Measurements from ENCODE around the gene BRINP3. TPM values are rescaled to one million over a fixed set of nuclear protein-coding genes. Genes with fewer than 3 reads are reported as not detected.

The BRINP3 gene
- total and polyA plus RNA-seq, 8 donors: 0.06 to 25.5 (median 7.4) TPM; not detected in 4

DNA sequence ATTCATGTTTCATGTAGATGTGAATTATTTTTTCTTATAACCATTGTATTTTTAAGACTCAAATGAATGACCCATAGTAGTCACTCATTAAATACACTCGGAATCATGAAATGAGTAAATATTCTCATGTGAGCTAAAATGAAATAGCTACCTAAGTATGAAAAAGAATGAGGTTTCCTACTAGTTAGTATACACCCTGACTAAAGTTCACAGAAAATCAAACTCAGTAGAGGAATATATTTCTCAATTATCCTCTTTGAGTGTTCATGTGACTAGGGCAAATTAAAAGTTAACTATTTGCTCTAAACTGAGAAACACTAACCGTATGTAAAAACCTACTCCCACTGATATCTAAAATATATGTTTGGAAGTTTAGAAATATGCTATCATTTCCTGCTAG lies 187.8 kb downstream of the BRINP3 start:
- Histone ChIP-seq H3K27me3 (no peaks in the 10 kb centered on the region), H3K4me1 (no peaks in the 10 kb centered on the region), H3K4me3 (no peak overlapping the region), H3K27ac (no peak overlapping the region), H3K9me3 (no peaks in the 10 kb centered on the region), H3K36me3 (no peaks in the 10 kb centered on the region)
- intact Hi-C loops (cut with DNase I; ENCODE audit: low total_unique reads): no loop called here
- TF ChIP-seq, protein P1, sequence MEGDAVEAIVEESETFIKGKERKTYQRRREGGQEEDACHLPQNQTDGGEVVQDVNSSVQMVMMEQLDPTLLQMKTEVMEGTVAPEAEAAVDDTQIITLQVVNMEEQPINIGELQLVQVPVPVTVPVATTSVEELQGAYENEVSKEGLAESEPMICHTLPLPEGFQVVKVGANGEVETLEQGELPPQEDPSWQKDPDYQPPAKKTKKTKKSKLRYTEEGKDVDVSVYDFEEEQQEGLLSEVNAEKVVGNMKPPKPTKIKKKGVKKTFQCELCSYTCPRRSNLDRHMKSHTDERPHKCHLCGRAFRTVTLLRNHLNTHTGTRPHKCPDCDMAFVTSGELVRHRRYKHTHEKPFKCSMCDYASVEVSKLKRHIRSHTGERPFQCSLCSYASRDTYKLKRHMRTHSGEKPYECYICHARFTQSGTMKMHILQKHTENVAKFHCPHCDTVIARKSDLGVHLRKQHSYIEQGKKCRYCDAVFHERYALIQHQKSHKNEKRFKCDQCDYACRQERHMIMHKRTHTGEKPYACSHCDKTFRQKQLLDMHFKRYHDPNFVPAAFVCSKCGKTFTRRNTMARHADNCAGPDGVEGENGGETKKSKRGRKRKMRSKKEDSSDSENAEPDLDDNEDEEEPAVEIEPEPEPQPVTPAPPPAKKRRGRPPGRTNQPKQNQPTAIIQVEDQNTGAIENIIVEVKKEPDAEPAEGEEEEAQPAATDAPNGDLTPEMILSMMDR (IDR thresholded peaks at IDR 0.05): no peak
- TF ChIP-seq POLR2AphosphoS5 (IDR thresholded peaks at IDR 0.05) (no peak), EP300 (IDR thresholded peaks at IDR 0.05) (no peak), POLR2A (IDR thresholded peaks at IDR 0.05) (no peak)
- WGBS, 5 donors: 63 to 81% (median 76%) methylated on average over 2 of the region's 2 CpGs
- no peak for DNase-seq

DNA sequence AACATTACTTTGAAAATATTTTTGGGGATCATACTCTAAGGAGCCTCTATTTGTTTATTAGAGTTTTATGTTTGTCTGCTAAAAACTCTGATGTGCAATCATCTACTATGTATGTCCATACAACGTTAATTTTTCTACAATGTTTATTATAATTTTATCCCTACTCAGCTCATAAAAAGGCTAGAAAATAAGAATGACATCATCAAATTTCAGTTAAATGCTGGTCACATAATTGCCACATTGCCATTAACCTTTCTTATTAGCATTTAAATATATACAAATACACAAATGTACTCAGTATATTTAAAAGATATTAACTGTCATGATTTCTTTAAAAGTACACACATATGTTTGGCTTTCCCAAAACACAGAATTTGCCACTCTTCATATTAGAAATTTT lies 191.6 kb downstream of the BRINP3 start:
- WGBS, 5 donors: 56 to 68% (median 61%) methylated on average over 1 of the region's 1 CpG
- H3K36me3 ChIP-seq: no peaks in the 10 kb centered on the region
- intact Hi-C loops (cut with DNase I; ENCODE audit: low total_unique reads): no loop called here
- no peak overlapping the region for H3K4me3 ChIP-seq
- H3K9me3 ChIP-seq: no peaks in the 10 kb centered on the region
- H3K27ac ChIP-seq: no peak overlapping the region
- no peaks in the 10 kb centered on the region for H3K4me1 ChIP-seq
- no peaks in the 10 kb centered on the region for H3K27me3 ChIP-seq
- no peak for DNase-seq
- no peak for TF ChIP-seq POLR2A (IDR thresholded peaks at IDR 0.05)
- TF ChIP-seq, protein P1 (IDR thresholded peaks at IDR 0.05): no peak
- no peak for TF ChIP-seq EP300 (IDR thresholded peaks at IDR 0.05)
- no peak for TF ChIP-seq POLR2AphosphoS5 (IDR thresholded peaks at IDR 0.05)

DNA sequence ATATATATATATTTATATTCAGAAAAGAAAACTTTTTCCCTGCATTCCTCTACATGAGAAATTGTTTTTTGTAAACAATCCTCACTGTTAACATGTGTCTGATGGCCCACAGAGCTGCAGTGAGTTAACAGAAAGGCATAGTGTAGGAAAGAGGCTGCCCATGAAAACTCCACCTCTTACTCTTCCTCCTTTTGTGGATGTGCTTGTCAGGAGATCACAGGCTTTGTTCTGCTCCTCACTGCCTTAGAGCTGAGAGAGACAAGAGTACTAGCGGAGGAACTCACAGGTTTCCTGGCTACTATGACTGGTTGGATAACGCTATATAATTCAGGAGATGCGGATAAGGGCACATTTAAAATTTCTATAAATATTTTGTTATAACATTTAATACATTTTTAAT lies 200.6 kb downstream of the BRINP3 start:
- TF ChIP-seq POLR2AphosphoS5 (IDR thresholded peaks at IDR 0.05) (no peak), EP300 (IDR thresholded peaks at IDR 0.05) (no peak), POLR2A (IDR thresholded peaks at IDR 0.05) (no peak)
- TF ChIP-seq, protein P1 (IDR thresholded peaks at IDR 0.05): no peak
- Histone ChIP-seq H3K9me3 (no peaks in the 10 kb centered on the region), H3K4me1 (no peaks in the 10 kb centered on the region), H3K36me3 (no peaks in the 10 kb centered on the region), H3K4me3 (no peak overlapping the region), H3K27ac (no peak overlapping the region), H3K27me3 (no peaks in the 10 kb centered on the region)
- intact Hi-C loops (cut with DNase I; ENCODE audit: low total_unique reads): no loop called here
- DNase-seq: no peak
- WGBS, 5 donors: 77 to 92% (median 85%) methylated on average over 3 of the region's 3 CpGs

- intact Hi-C loops (cut with DNase I; ENCODE audit: low total_unique reads): no loop called here
- no peak overlapping the region for H3K4me3 ChIP-seq
- H3K27me3 ChIP-seq: no peaks in the 10 kb centered on the region
- H3K36me3 ChIP-seq: no peaks in the 10 kb centered on the region
- TF ChIP-seq POLR2A (IDR thresholded peaks at IDR 0.05) (no peak), EP300 (IDR thresholded peaks at IDR 0.05) (no peak), POLR2AphosphoS5 (IDR thresholded peaks at IDR 0.05) (no peak)
- TF ChIP-seq, protein P1 (IDR thresholded peaks at IDR 0.05): no peak
- no peaks in the 10 kb centered on the region for H3K4me1 ChIP-seq
- no peak overlapping the region for H3K27ac ChIP-seq
- 91 to 97% (median 94%) methylated on average over 1 of the region's 1 CpG for WGBS, 5 donors
- no peaks in the 10 kb centered on the region for H3K9me3 ChIP-seq
- DNase-seq: no peak
These were observed 202.9 kb downstream of the BRINP3 start for GRCh38 chr1:190274721-190275120.

All from stomach (tissue), 9 donors.